NOMO-1 treated with DMSO at 0.1 percent for 48 hours (cell line): ENCODE measurements around the gene KRTAP10-8.
"Not testable (repeated sequence)": the region's sequence is repeated elsewhere in the genome, so short reads cannot be mapped to it uniquely, and the experiment has no call there.

Experiments used
- DNase-seq: peaks from one replicate; lab custom pipeline; 2025; ENCODE audit not compliant: unreplicated experiment; lab: John Stamatoyannopoulos, UW

Gene KRTAP10-8

GRCh38 chr21:44616591-44616926 lies 4.7 kb downstream of the KRTAP10-8 start:
- DNase-seq = no peak

- no peak for DNase-seq
Measured at GRCh38 chr21:44617071-44617501, 5.2 kb downstream of the KRTAP10-8 start.

GRCh38 chr21:44618504-44618903 lies 6.6 kb downstream of the KRTAP10-8 start:
- DNase-seq = no peak

GRCh38 chr21:44618909-44619308 lies 7.0 kb downstream of the KRTAP10-8 start:
- no peak for DNase-seq

- DNase-seq = no peak
Measured at GRCh38 chr21:44619886-44620285, 8.0 kb downstream of the KRTAP10-8 start.

- DNase-seq = no peak
Measured at GRCh38 chr21:44623575-44623974, 11.7 kb downstream of the KRTAP10-8 start.

- no peak for DNase-seq
Measured at GRCh38 chr21:44625756-44626155, 13.9 kb downstream of the KRTAP10-8 start.

- no peak for DNase-seq
Measured at GRCh38 chr21:44626262-44626661, 14.4 kb downstream of the KRTAP10-8 start.

- no peak for DNase-seq
Measured at GRCh38 chr21:44626673-44627143, 14.8 kb downstream of the KRTAP10-8 start, which contains the start of gene KRTAP10-9. TSS of gene KRTAP10-9 (plus strand) at chr21:44627093. CDS start at chr21:44627172, 79 bp downstream.

GRCh38 chr21:44627181-44627822 lies 15.4 kb downstream of the KRTAP10-8 start:
- not testable (repeated sequence) for DNase-seq

GRCh38 chr21:44627831-44628233 lies 16.0 kb downstream of the KRTAP10-8 start:
- DNase-seq = not testable (repeated sequence)

GRCh38 chr21:44628707-44629391 lies 17.0 kb downstream of the KRTAP10-8 start:
- DNase-seq = no peak

- no peak for DNase-seq
Measured at GRCh38 chr21:44630440-44630839, 18.6 kb downstream of the KRTAP10-8 start.

GRCh38 chr21:44632067-44632466 lies 20.2 kb downstream of the KRTAP10-8 start:
- DNase-seq = no peak

- no peak for DNase-seq
Measured at GRCh38 chr21:44636209-44637017, 24.5 kb downstream of the KRTAP10-8 start.

GRCh38 chr21:44637018-44637850 lies 25.4 kb downstream of the KRTAP10-8 start, which contains the start of gene KRTAP10-10:
TSS of gene KRTAP10-10 (plus strand) at chr21:44637356. CDS start at chr21:44637418, 62 bp downstream.
- DNase-seq = no peak

GRCh38 chr21:44637851-44638348 lies 26.0 kb downstream of the KRTAP10-8 start:
- DNase-seq = not testable (repeated sequence)

- not testable (repeated sequence) for DNase-seq
Measured at GRCh38 chr21:44638506-44639330, 26.8 kb downstream of the KRTAP10-8 start.

- no peak for DNase-seq
Measured at GRCh38 chr21:44639331-44639655, 27.4 kb downstream of the KRTAP10-8 start.

GRCh38 chr21:44640761-44641160 lies 28.9 kb downstream of the KRTAP10-8 start:
- no peak for DNase-seq
